Stimulated activated naive CD8-positive, alpha-beta T cell treated with anti-CD3 and anti-CD28 coated beads, Interleukin-15, Interleukin-2, amounts not matched to agents 100 U/mL and 50 U/mL, for 24 hours (primary cell): ENCODE measurements around the gene SYPL1.

Experiments
- ATAC-seq: fragments of 150-1000 bp; cut with Tn5 transposase; one replicate; pipeline ENCODE4 v1.10.0; 2021
- DNase-seq: peaks from one replicate; pipeline ENCODE4 v3.0.0; 2021

The SYPL1 gene

DNA sequence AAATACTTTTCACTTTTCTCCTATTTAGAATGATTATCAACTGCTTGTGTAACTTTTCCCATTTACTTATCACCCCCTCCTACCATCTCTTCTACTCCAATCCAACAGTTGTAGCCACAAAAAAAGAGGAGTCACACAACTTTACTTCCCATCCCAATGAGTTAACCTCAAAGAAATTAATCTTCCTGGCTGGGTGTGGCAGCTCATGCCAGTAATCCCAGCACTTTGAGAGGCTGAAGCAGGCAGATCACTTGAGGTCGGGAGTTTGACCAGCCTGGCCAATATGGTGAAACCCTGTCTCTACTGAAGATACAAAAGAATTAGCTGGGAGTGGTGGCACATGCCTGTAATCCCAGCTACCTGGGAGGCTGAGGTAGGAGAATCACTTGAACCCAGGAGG, 19.9 kb downstream of the SYPL1 start:
- ATAC-seq (no peak), DNase-seq (no peak)

DNA sequence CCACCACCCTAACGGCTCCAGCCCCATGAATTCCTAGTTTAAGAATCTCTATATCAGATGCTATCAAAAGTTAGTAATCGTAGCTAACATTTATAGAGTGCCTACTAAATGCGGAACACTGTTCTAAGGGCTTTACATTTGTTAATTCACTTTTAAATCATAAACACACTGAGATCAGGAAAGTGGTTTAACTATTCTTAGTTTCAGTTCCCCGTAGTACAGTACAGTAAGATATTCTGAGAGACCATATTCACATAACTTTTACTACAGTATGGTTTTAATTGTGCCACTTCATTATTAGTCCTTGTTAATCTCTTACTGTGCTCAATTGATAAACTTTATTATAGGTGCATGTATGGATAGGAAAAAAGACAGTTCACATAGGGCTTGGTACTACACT, 22.5 kb downstream of the SYPL1 start:
- DNase-seq (no peak), ATAC-seq (no peak)

DNA sequence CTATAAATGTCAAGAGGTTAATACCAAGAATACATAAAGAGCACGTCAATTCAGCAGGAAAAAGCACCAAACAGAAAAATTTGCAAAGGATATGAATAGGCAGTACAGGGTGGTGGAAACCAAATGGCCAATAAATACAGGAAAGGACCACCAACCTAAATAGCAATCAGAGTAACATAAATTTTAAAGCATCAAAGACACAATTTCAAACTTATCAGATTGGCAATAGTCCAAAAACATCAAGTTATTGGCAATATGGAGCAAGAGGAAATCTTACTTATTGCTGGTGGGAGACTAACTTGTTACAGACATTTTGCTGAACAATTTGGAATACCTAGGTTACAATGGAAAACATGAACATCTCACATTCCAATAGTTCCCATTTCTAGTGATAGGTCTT, 24.1 kb downstream of the SYPL1 start:
- no peak for DNase-seq
- ATAC-seq, result no peak

DNA sequence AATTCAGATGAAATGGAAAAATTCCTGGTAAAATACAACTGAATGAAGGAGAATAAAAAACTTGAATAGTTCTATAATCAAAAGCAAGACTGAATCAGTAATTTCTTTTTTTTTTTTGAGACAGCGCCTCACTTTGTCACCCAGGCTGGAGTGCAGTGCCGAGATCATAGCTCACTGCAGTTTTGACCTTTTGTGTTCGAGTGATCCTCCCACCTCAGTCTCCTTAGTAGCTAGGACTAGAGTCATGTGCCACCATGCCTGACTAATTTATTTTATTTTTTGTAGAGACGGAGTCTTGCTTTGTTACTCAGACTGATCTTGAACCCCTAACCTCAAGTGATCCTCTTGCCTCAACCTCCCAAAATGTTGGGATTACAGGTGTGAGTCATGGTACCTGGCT, 26.1 kb downstream of the SYPL1 start:
- no peak for DNase-seq

DNA sequence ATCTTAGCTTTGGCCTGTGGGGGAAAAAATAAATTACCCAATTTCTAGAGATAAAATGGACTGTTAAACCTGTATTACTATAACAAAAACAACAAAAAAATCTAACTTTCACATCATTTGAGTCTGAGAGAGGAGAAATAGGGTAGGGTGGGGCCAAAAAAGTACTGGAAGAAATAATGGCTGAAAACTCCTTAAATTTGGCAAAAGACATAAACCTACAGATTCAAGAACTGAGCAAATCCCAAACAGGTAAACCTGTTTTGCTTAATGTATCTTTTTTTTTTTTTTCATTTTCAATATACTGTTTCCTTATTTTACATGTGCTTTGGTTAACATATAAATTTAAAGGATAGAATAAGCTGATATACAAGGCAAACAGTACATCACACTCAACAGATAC, 27.1 kb downstream of the SYPL1 start:
- ATAC-seq, result no peak

More for the DNA sequence above, 26.1 kb downstream of the SYPL1 start:
- peak; percentile 81 for ATAC-seq

DNA sequence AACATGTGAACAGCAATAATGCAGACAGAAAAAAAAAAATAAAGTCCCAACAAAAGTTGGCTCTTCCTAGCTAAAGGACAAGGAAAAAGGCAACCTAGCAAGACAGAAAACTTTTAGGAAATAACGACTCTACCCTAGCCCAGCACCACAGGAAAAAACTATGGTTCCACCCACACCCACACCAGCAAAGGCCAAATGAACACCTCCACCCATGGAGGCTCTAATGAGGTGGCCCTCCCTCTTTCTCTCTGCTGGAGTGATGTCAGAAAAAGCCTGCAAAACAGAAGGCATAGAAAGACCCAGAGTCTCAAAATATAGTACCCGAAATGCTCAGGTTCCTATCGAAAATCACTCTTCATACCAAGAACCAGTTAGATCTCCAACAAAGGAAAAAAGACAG, 28.4 kb downstream of the SYPL1 start:
- DNase-seq (no peak), ATAC-seq (peak; percentile 70)

More for the DNA sequence above, 27.1 kb downstream of the SYPL1 start:
- DNase-seq, result no peak

DNA sequence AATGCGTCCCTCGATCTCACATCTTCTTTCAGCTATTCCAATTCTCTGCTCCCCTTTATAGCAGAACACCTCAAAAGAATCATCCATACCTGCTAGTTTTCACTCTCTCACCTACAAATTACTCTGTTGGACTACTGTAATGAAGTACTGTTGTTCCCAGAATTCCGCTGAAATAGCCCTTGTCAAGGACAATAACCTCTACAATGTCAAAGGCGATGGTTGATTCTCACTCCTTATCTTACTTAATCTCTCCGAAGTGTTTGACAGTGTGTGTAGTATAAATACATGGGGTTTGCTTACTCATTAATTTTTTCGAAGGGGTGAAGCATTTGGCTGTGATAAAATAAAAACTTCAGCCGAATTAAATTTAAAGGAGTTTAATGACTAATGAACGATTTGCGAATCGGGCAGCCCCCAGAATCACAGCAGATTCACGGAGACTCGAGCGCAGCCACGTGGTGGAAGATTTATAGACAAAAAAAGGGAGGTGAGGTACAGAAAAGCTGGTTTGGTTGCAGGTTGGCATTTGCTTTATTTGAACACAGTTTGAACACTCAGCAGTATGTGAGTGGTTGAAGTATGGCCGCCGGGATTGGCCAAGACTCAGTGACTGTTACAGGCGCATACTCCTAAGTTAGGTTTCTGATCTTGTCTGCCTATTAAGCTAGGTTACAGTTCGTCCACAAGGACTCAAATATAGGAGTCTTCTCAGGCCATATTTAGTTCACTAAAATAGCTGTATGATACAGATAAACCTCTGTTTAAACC, 29.8 kb downstream of the SYPL1 start:
- no peak for DNase-seq
- no peak for ATAC-seq

DNA sequence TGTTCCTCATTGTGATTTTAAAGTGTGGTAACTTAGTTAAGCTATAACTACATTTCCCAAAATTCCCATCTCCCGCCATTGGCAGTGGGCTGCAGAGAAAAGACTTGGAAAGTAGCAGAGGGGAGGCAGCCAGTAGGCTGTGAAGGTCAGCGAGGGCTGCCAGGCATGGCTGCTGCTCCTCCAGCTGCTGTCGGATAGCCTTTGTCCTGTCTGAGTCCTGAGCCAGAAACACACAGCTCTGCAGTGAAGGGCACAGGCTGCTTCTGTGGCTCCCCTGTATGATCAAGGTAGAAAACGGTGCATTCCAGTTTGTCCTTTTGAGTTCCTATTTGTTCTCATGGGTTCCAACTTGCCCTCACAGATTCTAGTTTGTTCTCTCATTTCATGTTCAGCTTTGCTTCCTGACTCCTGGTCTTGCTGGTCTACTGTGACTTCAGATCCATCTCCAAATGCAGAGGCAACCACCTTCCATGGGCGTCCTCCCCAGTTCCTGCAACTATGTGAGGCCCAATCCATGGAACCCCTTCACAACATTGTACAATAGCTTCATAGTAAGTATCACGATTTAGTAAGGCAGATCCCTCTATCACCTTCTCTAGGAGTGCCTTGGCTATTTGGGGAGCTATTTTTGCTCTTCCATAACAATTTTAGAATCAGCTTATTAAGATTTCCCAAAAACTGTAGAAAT, 31.7 kb downstream of the SYPL1 start:
- DNase-seq (no peak), ATAC-seq (no peak)

DNA sequence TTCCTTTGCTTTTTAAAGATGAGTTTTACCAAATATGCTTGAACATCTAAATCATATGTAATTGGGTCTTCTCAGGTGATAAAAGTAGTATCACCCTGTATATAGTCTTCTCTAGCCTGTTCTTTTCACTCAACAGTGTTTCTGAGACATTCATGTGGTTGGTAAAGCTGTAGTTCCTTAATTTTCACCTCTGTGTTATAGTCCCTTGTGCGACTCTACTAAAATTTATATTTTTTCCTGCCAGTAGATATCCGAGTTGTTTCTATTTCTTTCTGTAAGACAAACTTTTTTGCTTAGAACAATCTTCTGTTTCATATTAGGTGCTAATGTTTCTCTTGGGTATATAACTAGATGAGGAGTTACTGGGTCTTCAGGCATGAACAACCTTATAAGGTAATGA, 35.6 kb downstream of the SYPL1 start:
- no peak for ATAC-seq
- no peak for DNase-seq

DNA sequence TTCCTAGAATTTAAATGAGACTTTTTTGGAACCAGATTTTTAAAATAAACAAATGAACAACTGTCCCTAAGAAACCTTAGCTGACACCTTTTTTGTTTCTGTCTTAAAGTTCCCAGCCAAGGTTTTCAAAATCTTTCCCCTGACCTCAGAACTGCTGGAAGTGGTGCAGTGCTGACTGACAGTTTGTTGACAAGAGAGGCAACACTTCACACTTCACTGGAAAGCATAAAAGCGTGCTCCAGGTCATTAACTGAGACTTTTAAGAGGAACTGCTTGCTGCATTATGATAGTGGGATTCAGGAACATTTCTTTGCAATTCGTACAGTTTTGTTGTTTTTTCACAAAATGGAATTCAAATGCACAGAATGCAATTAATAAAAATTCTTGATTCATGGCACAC, 36.2 kb downstream of the SYPL1 start:
- no peak for DNase-seq
- ATAC-seq, result no peak

DNA sequence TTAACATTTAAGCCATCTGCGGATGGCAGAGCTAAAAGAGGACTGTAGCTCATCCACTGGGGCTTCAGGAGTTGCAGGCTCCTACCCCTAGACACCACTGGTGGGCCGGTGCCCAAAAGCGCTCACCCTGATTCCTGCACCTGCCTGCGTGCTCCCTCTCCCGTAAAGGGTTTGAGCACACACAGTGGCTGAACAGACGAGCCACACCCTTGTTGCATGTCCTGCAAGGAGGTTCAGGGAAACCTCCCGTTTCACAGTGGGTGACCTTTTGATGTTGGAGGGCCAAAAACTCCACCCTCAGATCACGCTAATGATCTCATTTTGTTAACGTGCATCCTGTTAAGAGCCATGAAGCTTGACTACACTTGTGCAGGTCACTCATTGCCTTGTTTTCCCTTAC, 37.9 kb downstream of the SYPL1 start:
- ATAC-seq (no peak), DNase-seq (no peak)

DNA sequence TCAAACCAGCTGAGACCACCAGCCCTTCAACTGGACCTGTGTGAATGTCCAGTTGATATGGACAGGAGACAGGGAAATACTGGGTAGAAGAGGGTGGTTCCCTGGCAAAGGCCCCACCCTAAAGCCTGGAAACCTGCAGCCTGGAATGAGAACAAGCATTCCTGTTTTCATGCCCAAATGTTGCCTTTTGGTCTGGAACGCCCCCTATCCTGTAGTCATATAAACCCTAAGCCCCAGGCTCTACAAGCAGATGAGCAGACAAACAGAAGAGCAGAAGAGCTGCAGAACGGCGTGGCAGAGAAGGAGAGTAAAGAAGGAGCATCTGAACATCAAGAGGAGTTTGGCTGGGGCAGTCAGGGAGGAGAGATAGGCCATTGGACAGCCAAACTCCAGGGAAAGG, 38.4 kb downstream of the SYPL1 start:
- ATAC-seq (no peak), DNase-seq (no peak)

DNA sequence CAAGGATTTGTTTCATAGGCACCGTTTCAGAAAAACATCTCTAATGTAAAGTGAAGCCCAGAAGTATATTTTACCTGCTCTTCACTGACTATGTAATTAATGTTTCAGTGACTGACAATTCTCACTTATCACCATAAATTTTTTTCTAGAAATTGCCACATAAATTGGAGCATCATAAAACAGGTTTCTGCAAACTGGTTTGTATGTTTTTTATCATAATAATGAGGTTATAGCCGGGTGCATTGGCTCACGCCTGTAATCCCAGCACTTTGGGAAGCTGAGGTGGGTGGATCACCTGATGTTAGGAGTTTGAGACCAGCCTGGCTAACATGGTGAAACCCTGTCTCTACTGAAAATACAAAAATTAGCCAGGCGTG, 39.4 kb downstream of the SYPL1 start:
- DNase-seq (no peak), ATAC-seq (no peak)

DNA sequence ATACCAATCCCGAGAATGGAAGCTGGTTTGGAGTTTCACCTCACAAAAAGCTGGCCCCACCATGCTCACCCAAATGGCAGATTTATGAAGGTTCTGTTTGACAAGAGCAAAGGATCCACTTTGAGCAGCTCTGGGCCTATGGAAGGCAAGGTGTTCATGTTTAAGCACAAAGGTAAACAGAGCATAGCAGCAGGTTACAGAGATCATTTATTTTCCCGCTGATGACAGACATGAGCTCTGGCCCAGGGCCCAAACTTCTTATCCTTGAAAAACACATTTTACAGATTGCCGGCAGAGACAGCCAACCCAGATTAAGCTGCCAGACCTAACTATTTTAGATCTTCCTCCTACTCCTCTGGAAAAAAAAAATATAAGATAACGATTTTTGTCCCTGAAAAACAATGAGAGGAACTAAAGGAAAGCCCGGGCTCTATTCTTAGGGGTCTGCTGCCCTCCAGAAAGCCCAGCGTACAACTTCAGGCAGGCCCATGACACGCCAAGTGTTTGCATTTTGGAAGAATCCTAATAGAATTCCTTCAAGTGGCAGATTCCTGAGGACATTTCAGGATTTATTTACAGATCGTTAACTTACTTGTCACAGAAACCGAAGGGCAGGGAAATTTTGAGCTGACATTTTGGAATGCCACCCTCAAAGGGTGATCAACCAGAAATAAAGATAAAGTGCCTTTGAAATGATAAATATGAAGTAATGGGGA, 40.0 kb downstream of the SYPL1 start:
- no peak for ATAC-seq
- DNase-seq, result no peak

DNA sequence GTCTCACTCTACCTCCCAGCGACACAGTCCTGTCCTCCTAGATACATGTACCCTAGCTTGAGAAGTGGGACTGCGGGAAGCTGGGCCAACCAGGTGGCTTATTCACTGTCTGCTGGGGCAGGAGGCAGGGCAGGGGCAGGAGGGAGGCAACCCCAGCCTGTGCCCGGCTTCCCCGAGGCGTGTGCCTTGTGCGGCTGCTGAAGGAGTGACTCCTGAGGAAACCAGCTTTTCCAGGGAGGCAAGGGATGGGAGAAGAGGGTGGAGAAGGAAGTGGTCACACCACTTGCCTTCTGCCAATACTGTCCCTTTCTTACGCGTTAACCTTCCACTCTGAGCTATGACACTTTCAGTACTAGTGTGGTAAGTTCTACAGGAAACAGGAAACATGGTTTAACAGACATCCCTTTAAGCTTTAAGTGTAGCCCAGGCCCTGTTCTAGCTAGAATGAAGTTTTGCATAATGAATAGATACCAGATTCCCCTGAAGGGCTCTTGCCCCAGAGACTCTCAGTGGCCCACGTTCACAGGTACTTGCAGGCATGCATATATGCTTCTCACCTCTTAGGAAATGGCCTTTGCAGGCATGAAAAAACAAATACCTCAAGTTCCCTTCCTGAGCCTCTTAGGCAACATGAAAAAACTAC, 40.6 kb downstream of the SYPL1 start:
- ATAC-seq (peak; percentile 99), DNase-seq (peak; percentile 58)

DNA sequence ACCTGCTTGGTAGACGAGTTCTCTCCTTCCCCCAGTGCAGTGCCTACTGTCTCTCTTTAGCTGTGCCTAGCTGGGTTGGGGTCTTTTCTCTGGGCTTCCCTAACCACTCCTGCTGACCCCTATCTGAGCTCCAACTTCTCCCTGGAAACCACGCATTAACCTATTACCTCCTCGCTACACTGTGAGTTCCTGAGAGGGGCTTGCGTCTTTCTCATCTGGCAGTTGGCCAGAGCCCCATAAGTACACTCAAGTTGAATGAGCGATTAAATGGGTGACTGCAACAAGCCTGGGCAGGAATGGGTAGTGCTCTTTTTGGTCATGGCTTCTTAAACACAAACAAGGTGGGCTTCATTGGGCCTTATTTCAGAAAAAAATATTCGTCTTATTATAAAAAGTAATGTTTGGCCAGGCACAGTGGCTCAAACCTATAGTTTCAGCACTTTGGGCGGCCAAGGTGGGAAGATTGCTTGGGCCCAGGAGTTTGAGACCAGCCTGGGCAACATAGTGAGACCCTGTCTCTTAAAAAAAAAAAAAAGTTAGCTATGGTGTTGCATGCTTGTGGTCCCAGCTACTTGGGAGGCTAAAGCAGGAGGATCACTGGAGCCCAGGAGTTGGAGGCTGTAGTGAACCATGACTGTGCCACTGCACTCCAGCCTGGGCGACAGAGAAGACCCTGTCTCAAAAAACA, 41.4 kb downstream of the SYPL1 start:
- DNase-seq (no peak), ATAC-seq (no peak)

DNA sequence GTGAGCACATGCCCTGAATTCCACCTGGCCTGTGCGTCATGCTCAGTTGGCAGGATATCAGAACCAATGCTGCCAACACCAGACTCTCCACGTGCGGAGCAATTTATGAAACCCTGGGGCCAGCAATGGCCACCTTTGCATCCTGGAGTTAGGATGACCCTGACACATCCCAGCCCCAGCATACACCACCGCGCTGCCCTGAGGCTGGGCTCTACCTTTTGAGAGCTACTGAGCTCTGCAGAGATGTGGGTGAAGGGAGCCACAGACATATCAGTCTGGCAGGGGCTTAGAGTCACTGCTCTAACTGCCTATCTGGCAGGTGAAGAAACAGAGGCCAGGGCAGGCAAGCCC, 41.9 kb downstream of the SYPL1 start:
- ATAC-seq (no peak), DNase-seq (no peak)

DNA sequence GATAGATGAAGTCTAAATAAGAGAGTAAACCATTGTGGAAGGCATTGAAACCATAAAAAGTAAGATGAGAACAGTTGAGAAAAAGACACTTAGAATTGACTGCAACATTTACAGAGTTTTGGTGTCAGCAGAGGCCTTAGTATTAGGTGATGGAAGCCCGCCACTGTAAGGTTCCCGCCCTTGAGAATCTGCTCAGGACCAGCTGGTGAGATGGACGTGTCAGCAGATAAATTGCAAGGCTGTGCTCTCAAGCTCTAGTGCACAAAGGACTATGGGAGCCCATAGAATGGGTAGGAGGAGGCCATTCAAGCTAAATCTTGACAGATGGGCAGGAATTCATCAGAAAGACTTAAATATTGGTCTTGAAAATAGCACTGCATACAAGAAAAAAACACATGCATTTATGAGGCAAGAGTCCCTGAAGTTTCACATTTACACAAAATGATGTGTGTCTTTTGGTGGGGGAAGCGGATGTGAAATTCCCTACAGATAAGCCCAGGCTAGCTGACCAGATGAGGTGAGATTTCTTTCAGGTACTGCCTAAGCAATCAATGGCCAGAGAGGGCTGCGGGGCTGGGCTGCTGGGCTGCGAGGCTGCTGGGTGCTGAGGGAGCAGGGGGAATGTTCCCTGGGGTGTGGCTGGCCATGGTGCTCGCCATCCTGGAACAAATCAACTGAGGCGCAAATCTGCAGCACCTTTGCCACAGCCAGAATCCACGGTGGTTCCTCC, 42.5 kb downstream of the SYPL1 start:
- DNase-seq, result no peak
- no peak for ATAC-seq

DNA sequence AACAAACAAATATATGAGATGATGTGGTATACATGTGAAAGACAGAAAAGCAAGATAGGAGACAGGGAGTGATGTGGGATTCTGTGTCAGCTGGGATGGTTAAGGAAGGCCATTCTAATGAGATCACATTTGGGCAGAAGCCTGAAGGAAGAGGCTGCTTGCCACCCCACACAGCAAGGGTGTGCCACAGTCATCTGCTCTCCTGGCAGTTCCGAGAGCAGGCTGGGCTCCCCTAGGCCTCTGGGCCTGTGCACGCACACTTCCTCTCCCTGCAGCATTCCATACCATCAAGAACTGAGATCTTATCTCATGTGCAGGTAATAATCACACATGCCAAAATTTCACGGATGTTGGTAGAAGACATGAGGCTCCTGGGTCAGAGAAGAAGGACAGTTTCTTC, 43.1 kb downstream of the SYPL1 start:
- ATAC-seq (no peak), DNase-seq (no peak)

DNA sequence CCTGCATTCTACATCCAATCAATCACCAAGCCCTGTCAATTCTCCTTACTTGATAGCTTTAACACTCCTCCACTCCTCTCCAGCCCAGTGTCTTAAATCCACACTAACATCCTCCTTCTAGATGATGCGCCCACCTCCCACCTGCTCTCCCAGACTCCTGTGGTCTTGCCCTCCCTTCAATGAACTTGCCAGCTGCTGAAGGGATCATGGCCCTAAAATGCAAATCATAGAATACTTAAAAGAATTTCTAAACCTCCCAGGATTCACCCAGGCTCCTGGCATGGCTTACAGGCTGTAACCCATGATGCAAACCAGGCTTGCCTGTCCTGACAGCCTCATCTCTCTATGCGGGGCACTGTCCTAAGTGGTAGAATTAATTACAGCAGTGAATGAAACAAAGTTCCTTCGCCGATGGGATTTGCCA, 43.6 kb downstream of the SYPL1 start:
- no peak for DNase-seq
- ATAC-seq, result no peak

DNA sequence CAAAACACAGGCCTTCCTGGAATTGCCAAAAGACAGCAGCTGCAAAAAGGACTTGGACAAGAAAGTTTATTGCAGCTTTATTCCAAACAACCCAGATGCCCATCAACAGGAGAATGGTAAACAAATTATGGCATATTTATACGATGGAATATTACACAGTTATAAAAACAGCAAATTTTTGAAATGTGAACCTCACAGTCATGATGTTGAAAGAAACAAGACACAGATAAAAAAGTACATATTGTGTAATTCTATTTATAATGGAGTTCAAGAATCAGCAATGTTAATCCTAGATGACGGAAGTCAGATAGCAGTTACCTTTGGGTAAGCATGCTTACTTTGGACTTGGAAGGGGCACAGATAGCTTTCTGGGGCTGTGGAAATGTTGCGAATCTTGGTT, 44.4 kb downstream of the SYPL1 start:
- ATAC-seq (no peak), DNase-seq (no peak)
